ENCODE measurements around the gene INTS6. TPM values are rescaled to one million over a fixed set of nuclear protein-coding genes. Genes with fewer than 3 reads are reported as not detected.

The INTS6 gene
- total and polyA plus RNA-seq, 2 of the 4 experiments (the other 2 are of a cell fraction): 12.9 to 42.3 TPM

GRCh38 chr13:51363625-51364024 is 89.2 kb downstream of the INTS6 start:
- Histone ChIP-seq H2BK5ac (ENCODE audit: low read depth, low read length, poor library complexity, severe bottlenecking) (no peak overlapping the region), H3K36me3 (ENCODE audit: control insufficient read depth, insufficient read depth, low read length) (peaks cover 16% of the 10 kb centered on the region), H2AK9ac (replicated peaks; ENCODE audit: low read depth, low read length, poor library complexity) (no peak overlapping the region), H2AK5ac (ENCODE audit: low read depth, low read length) (no peak overlapping the region), H3K18ac (ENCODE audit: low read depth, low read length) (no peak overlapping the region), H3K27me3 (ENCODE audit: control insufficient read depth, insufficient read depth, low read length) (no peaks in the 10 kb centered on the region), H3K9me1 (ENCODE audit: insufficient read depth, low read length) (no peaks in the 10 kb centered on the region), H3K23ac (ENCODE audit: low read depth, low read length) (no peak overlapping the region), H4K20me1 (ENCODE audit: insufficient read depth, low read length) (no peaks in the 10 kb centered on the region; the same call in 1 of the 2 replicates), H3K56ac (ENCODE audit: extremely low read depth, insufficient read depth, low read length) (no peak overlapping the region), H4K91ac (ENCODE audit: insufficient read depth, low read depth, low read length) (no peak overlapping the region), H2BK120ac (ENCODE audit: low read depth, low read length) (no peak overlapping the region), H3K4me1 (ENCODE audit: control insufficient read depth, insufficient read depth, low read length) (no peaks in the 10 kb centered on the region; the same call in 1 of the 2 replicates), H3K4me2 (ENCODE audit: low read depth, low read length) (no peak overlapping the region), H3K9ac (ENCODE audit: low read depth, low read length) (no peak overlapping the region), H3K14ac (replicated peaks; ENCODE audit: low read depth, low read length) (no peak overlapping the region), H2BK20ac (ENCODE audit: low read depth, low read length) (no peak overlapping the region), H2BK15ac (ENCODE audit: low read depth, low read length) (no peak overlapping the region), H3K4ac (ENCODE audit: low read depth, low read length) (no peak overlapping the region), H2AFZ (replicated peaks; ENCODE audit: low read length, poor library complexity) (no peak overlapping the region), H4K5ac (ENCODE audit: low read depth, low read length) (no peak overlapping the region), H4K8ac (ENCODE audit: low read depth in 2 of 2, low read length in 2 of 2) (no peak overlapping the region), H3K27ac (ENCODE audit: insufficient read depth, low read length) (no peak overlapping the region), H3K9me3 (ENCODE audit: control insufficient read depth, insufficient read depth, low read length) (no peaks in the 10 kb centered on the region), H3K4me3 (ENCODE audit: insufficient read depth, low read depth, low read length) (no peak overlapping the region), H3K79me1 (ENCODE audit: low read depth in 1 of 2, low read length in 2 of 2) (0 out of 4 replicates have a peak, but pooled peaks cover 0 to 2% of the 10 kb centered on the region in 2 experiments)
- BruUV-seq (replicated peaks): no TSS peak
- intact Hi-C loops (cut with micrococcal nuclease) (no loop called here), in situ Hi-C loops (cut with MboI; ENCODE audit: low sequenced_read_pairs) (no loop called here), dilution Hi-C loops (cut with HindIII; ENCODE audit: low sequenced_read_pairs, unreplicated experiment) (no loop called here)
- POLR2A ChIA-PET (ENCODE audit: unreplicated experiment): no interaction called here
- ATAC-seq (ENCODE audit: low read depth) (no peak), DNase-seq (no peak)
- TF ChIP-seq USF2 (IDR thresholded peaks at IDR 0.05; ENCODE audit: low read depth, low read length) (no peak), RAD21 (IDR thresholded peaks at IDR 0.05; ENCODE audit: low read length) (no peak), MAZ (IDR thresholded peaks at IDR 0.05; ENCODE audit: borderline replicate concordance, low read depth, low read length) (no peak), RFX5 (IDR thresholded peaks at IDR 0.05; ENCODE audit: low read depth, low read length) (no peak), FOS (IDR thresholded peaks at IDR 0.05; ENCODE audit: low read depth, low read length) (no peak), BHLHE40 (IDR thresholded peaks at IDR 0.05; ENCODE audit: low read depth, low read length) (no peak), RCOR1 (IDR thresholded peaks at IDR 0.05; ENCODE audit: insufficient replicate concordance, low read length) (no peak), SMC3 (IDR thresholded peaks at IDR 0.05; ENCODE audit: low read depth, low read length) (no peak)
- CTCF ChIA-PET: no interaction called here
